Upper lobe of left lung (tissue), 6 donors: ENCODE data around the gene TDRD12. TPM values are rescaled to one million over a fixed set of nuclear protein-coding genes. Genes with fewer than 3 reads are reported as not detected.
"Not testable (repeated sequence)": the region's sequence is repeated elsewhere in the genome, so short reads cannot be mapped to it uniquely, and the experiment has no call there.

Experiments
- ATAC-seq, 2 donors: fragments of 200-7000 bp; cut with Tn5 transposase; one replicate each; pipeline ENCODE4 v1.9.1; 2022; ENCODE audit warnings: mild to moderate bottlenecking in 2 of 2, moderate library complexity in 2 of 2; ENCODE audit not compliant: low FRiP score in 2 of 2
- DNase-seq, 2 donors: peaks; one replicate each; pipeline ENCODE4 v3.0.0-alpha.2; 2019 to 2020
- H3K27ac ChIP-seq, 4 donors: fragments of 200-600 bp; sonication (generic); one replicate each; pipeline ENCODE4 v1.5.1; 2016 to 2019
- H3K27me3 ChIP-seq, 4 donors: fragments of 200-600 bp; sonication (generic); one replicate each; pipeline ENCODE4 v1.5.1; 2017 to 2019
- H3K36me3 ChIP-seq, 4 donors: fragments of 200-600 bp; sonication (generic); one replicate each; pipeline ENCODE4 v1.5.1; 2016 to 2019
- H3K4me1 ChIP-seq, 4 donors: fragments of 200-600 bp; sonication (generic); one replicate each; pipeline ENCODE4 v1.5.1; 2018 to 2019
- H3K4me3 ChIP-seq, 4 donors: fragments of 200-600 bp; sonication (generic); one replicate each; pipeline ENCODE4 v1.5.1; 2017 to 2019; ENCODE audit warnings: mild to moderate bottlenecking in 2 of 4, moderate library complexity in 1 of 4
- H3K9me3 ChIP-seq, 4 donors: fragments of 200-600 bp; sonication (generic); one replicate each; pipeline ENCODE4 v1.5.1; 2018 to 2019
- EP300 ChIP-seq, 4 donors: sonication (generic); formaldehyde crosslinking; IDR thresholded peaks; one replicate each; pipeline ENCODE4 v1.5.1; 2017; ENCODE audit warnings: antibody characterized with exemption in 4 of 4, control low read depth in 2 of 4
- POLR2A ChIP-seq, 4 donors: fragments of 450-650 bp; IDR thresholded peaks; one replicate each; pipeline ENCODE4 v1.5.1; 2016 to 2017; ENCODE audit warnings: antibody characterized with exemption in 4 of 4, mild to moderate bottlenecking in 2 of 4
- POLR2AphosphoS5 ChIP-seq, 2 donors: sonication (generic); formaldehyde crosslinking; IDR thresholded peaks; one replicate each; pipeline ENCODE4 v1.5.1; 2017; ENCODE audit warnings: antibody characterized with exemption in 2 of 2
- WGBS, 2 donors: methylation state at CpG; one replicate each; pipeline ENCODE4 v1.1.5; 2017 to 2018; 5-methylcytosine and 5-hydroxymethylcytosine counted together
- total RNA-seq, 6 donors: library from RNA; depleted of rRNA in 4 of 6; stranded (reverse); fragments of >200 nt in 4 of 6; gene quantifications; one replicate each; pipeline versions ENCODE4 v1.1.0 to v1.2.1, GENCODE V29; 2016 to 2021
- TF ChIP-seq, protein P1 (sequence below), 6 experiments: fragments of 450-650 bp in 4 of 6; fragments of 200-600 bp in 2 of 6; sonication (generic) in 2 of 6; IDR thresholded peaks; one replicate each; pipeline ENCODE4 v1.5.1; 2016 to 2019; ENCODE audit warnings: antibody characterized with exemption in 6 of 6
- donor health status: DM: no; HTN: no; CAD: no; lungs with moderate emphysema.
- donor health status: DM: no; HTN: yes; CAD: no; lungs with severe emphysema.

TDRD12 gene
- total RNA-seq, 6 donors from 2014 or later = 0.15 to 4.0 (median 0.38) TPM; not detected in 2

GRCh38 chr19:32837531-32837930, 118.0 kb downstream of the TDRD12 start:
- ATAC-seq (no peak), DNase-seq (no peak)
- H3K27ac ChIP-seq = no peak overlapping the region
- H3K9me3 ChIP-seq = peaks cover 0 to 14% (median 6%) of the 10 kb centered on the region in 4 donors
- 78 to 79% methylated on average over 7 of the region's 7 CpGs for WGBS, 2 donors
- no peaks in the 10 kb centered on the region for H3K27me3 ChIP-seq
- H3K4me1 ChIP-seq = no peaks in the 10 kb centered on the region
- TF ChIP-seq EP300 (IDR thresholded peaks at IDR 0.05) (no peak), POLR2AphosphoS5 (IDR thresholded peaks at IDR 0.05) (no peak), POLR2A (IDR thresholded peaks at IDR 0.05) (no peak)
- TF ChIP-seq, protein P1, sequence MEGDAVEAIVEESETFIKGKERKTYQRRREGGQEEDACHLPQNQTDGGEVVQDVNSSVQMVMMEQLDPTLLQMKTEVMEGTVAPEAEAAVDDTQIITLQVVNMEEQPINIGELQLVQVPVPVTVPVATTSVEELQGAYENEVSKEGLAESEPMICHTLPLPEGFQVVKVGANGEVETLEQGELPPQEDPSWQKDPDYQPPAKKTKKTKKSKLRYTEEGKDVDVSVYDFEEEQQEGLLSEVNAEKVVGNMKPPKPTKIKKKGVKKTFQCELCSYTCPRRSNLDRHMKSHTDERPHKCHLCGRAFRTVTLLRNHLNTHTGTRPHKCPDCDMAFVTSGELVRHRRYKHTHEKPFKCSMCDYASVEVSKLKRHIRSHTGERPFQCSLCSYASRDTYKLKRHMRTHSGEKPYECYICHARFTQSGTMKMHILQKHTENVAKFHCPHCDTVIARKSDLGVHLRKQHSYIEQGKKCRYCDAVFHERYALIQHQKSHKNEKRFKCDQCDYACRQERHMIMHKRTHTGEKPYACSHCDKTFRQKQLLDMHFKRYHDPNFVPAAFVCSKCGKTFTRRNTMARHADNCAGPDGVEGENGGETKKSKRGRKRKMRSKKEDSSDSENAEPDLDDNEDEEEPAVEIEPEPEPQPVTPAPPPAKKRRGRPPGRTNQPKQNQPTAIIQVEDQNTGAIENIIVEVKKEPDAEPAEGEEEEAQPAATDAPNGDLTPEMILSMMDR (IDR thresholded peaks at IDR 0.05) = no peak
- no peaks in the 10 kb centered on the region for H3K36me3 ChIP-seq
- no peak overlapping the region for H3K4me3 ChIP-seq

- H3K4me3 ChIP-seq = no peak overlapping the region
- H3K36me3 ChIP-seq = no peaks in the 10 kb centered on the region
- 81 to 90% methylated on average over 8 of the region's 8 CpGs for WGBS, 2 donors
- H3K27me3 ChIP-seq = no peaks in the 10 kb centered on the region
- no peaks in the 10 kb centered on the region for H3K4me1 ChIP-seq
- DNase-seq (no peak), ATAC-seq (no peak)
- H3K9me3 ChIP-seq = peaks cover 0 to 14% (median 6%) of the 10 kb centered on the region in 4 donors
- H3K27ac ChIP-seq = no peak overlapping the region
- no peak for TF ChIP-seq POLR2A (IDR thresholded peaks at IDR 0.05)
- TF ChIP-seq, protein P1 (IDR thresholded peaks at IDR 0.05) = no peak
These were observed 122.5 kb downstream of the TDRD12 start for GRCh38 chr19:32842061-32842460.

DNA sequence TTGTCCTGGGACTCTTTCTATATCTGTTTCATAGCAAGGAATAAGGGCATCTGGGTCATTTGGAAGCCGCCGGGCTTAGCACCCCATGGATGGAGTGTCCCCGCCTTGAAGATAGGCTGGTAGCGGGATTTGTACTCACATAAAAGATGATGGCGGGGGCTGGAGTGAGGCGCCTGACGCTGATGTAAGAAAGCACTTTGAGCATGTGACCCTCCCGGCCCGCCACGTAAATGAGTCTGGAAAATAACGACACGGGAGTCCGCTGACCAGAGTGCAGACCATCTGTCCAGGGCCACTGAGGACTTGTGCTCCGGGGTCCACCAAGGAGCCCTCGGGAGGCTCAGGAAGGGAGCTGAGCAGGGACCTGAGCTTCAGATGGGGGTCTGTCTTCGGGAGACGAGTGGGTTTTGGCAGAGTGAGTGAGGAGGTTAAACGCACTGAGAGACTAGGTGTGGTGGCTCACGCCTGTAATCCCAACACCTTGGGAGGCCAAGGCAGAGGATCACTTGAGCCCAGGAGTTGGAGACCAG, 124.2 kb downstream of the TDRD12 start:
- TF ChIP-seq POLR2AphosphoS5 (IDR thresholded peaks at IDR 0.05) (no peak), POLR2A (IDR thresholded peaks at IDR 0.05) (no peak), EP300 (IDR thresholded peaks at IDR 0.05) (no peak)
- TF ChIP-seq, protein P1 (IDR thresholded peaks at IDR 0.05) = no peak
- ATAC-seq (no peak), DNase-seq (peak in 1 of 2 donors; percentile 5)
- H3K4me3 ChIP-seq = no peak overlapping the region
- H3K9me3 ChIP-seq = peaks cover 0 to 14% (median 6%) of the 10 kb centered on the region in 4 donors
- no peaks in the 10 kb centered on the region for H3K4me1 ChIP-seq
- no peak overlapping the region for H3K27ac ChIP-seq
- H3K36me3 ChIP-seq = no peaks in the 10 kb centered on the region
- WGBS, 2 donors = 95 to 97% methylated on average over 19 of the region's 19 CpGs
- no peaks in the 10 kb centered on the region for H3K27me3 ChIP-seq

- H3K27me3 ChIP-seq, H3K4me1 ChIP-seq, H3K4me3 ChIP-seq, H3K9me3 ChIP-seq, H3K36me3 ChIP-seq, DNase-seq, H3K27ac ChIP-seq, ATAC-seq: not testable (repeated sequence)
- whole genome bisulfite sequencing, 2 donors = 100% methylated on average over 1 of the region's 2 CpGs
These were observed 128.5 kb downstream of the TDRD12 start for GRCh38 chr19:32848035-32848434.

GRCh38 chr19:32852216-32852615, 132.6 kb downstream of the TDRD12 start:
- H3K27ac ChIP-seq = no peak overlapping the region
- no peak overlapping the region for H3K4me3 ChIP-seq
- no peaks in the 10 kb centered on the region for H3K27me3 ChIP-seq
- no peak for ATAC-seq
- TF ChIP-seq POLR2A (IDR thresholded peaks at IDR 0.05) (no peak), POLR2AphosphoS5 (IDR thresholded peaks at IDR 0.05) (no peak)
- TF ChIP-seq, protein P1 (IDR thresholded peaks at IDR 0.05) = no peak
- no peaks in the 10 kb centered on the region for H3K36me3 ChIP-seq
- no peak for DNase-seq
- H3K9me3 ChIP-seq = no peaks in the 10 kb centered on the region
- WGBS, 2 donors = 90 to 92% methylated on average over 6 of the region's 6 CpGs
- no peaks in the 10 kb centered on the region for H3K4me1 ChIP-seq

DNA sequence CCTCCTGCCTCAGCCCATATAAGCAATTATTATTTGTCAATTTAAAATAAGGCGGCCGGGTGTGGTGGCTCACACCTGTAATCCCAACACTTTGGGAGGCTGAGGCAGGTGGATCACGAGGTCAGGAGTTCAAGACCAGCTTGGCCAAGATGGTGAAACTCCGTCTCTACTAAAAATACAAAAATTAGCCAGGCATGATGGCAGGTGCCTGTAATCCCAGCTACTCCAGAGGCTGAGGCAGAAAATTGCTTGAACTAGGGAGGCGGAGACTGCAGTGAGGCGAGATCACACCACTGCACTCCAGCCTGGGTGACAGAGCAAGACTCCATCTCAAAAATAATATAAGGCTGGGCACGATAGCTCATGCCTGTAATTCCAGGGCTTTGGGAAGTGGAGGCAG, 137.3 kb downstream of the TDRD12 start:
- peak in 1 of 2 donors; percentile 2 for DNase-seq
- ATAC-seq, H3K27ac ChIP-seq, H3K4me1 ChIP-seq, H3K36me3 ChIP-seq, H3K4me3 ChIP-seq, H3K27me3 ChIP-seq, H3K9me3 ChIP-seq: not testable (repeated sequence)
- 96 to 98% methylated on average over 7 of the region's 7 CpGs for WGBS, 2 donors
